NCI-H748 (cell line): ENCODE data around the gene SYT8.

Experiments
- DNase-seq: peaks from one replicate; lab custom pipeline; 2025; ENCODE audit not compliant: unreplicated experiment; lab: John Stamatoyannopoulos, UW

SYT8 gene

DNA sequence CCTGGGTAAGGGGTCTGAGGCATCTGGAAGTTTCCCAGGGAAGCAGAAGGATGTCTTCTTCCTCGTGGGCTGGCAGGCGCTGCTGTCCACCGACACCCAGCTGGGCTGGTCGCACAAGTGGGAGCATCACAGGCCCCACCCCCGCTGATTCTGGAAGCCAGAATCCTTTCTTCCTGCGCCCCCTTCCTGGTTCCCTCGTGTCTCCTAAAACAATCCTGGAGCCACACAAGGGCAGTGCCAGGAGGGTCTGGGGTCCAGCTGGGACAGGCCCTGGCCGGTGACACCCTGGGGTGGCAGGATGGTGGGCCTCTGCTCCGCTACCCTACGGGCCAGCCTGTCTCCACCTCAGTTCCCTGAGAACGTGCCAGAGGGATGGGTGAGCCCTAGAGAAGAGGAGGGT is 22.3 kb downstream of the SYT8 start:
- DNase-seq, result no peak

DNA sequence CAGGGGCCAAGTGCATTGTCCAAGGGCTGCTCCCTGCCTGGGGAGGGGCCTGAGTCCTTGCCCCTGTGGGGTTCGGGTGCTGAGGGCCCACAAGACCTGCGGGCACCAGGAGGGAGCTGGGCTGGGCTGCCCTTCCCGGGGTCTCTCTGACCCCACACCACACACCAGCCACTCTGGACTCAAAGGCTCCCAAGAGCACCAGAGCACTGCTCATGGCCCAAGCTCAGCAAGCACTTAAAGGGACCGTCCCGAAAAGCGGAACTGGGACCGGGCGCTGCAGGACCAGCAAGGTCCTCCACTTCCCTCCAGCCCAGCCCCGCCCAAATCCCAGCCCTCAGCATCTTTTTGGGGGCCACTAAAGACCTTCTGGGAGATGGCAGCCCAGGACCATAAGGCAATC is 23.4 kb downstream of the SYT8 start:
- DNase-seq, result no peak

DNA sequence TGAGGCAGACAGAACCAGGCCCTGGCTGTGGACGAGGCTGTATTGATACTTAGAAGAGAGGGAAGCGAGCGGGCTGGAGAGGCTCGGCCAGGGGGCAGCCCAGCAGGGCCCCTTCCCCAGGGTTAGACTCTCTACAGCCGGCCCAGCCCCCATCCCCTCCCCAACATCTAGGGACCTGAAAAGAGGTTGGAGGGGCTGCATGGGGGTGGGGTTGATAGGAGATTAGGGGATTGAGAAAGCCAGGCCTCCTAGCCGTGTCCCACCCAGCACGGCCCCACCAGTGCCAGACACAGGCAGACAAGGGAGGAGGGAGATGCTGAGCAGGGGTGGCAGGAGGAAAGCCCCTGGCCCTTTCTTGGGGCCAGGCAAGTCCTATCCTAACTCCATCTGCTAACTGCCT is 23.8 kb downstream of the SYT8 start:
- DNase-seq, result no peak

DNA sequence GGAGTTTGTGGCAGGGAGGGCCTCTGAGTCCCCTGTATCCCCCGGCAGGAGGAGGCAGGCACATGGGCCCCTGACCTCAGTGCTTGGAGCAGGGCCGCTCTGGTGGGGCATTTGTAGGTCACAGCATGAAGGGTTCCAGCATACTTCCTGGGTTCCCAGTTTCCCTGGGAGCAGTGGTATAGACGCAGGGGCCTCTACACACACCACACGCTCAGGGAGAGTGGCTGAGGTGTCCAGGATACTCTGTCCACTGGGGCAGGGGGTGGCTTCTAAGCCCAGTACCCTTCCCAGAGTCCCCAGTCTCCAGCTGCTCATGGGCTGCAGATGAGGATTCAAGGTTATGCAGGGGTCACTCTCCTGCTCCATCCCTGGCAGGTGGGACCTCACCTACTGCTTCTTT is 24.2 kb downstream of the SYT8 start:
- no peak for DNase-seq

DNA sequence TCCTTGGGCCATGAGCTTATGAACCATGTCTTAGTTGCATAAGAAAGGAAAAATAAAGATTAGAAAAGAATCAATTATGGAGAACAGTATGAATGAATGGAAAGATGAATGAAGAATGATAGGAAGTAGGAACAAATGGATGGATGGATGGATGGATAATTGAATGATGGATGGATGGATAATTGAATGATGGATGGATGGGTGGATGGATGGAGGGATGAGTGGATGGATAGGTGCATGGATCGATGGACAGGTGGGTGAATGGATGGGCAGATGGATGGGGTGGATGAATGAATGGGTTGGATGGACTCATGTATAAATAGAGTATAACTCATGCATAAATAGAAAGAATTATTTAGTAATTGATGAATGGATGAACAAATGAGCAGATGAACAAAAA is 25.3 kb downstream of the SYT8 start:
- DNase-seq, result no peak

DNA sequence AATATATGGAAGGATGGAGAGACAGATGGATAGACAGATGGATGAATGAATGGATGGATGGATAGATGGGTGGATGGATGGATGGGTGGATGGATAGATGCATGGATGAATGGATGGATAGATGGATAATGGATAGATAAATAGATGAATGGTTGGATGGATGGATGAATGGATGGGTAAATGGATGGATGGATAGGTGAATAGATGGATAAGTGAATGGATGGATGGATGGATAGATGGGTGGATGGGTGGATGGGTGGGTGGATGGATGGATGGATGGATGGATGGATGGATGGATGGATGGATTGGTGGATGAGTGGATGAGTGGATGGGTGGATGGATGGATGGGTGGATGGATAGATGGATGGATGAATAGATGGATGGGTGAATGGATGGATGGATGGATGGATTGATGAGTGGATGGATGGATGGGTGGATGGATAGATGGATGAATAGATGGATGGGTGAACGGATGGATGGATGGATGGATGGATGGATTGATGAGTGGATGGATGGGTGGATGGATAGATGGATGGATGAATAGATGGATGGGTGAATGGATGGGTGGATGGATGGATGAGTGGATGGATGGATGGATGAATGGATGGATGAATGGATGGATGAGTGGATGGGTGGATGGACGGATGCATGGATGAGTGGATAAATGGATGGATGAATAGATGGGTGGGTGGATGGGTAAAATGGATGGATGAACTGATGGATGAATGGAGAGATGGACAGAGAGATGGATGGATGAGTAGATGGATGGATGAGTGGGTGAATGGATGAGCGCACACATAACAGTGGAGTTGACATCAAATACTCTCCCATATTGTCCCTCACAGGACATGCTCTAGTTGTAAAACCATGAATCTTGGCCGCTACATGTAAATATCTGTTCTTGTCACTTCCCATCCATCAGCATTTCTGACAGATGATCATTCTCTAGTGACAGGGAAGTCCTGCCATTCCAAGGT is 26.9 kb downstream of the SYT8 start:
- no peak for DNase-seq

DNA sequence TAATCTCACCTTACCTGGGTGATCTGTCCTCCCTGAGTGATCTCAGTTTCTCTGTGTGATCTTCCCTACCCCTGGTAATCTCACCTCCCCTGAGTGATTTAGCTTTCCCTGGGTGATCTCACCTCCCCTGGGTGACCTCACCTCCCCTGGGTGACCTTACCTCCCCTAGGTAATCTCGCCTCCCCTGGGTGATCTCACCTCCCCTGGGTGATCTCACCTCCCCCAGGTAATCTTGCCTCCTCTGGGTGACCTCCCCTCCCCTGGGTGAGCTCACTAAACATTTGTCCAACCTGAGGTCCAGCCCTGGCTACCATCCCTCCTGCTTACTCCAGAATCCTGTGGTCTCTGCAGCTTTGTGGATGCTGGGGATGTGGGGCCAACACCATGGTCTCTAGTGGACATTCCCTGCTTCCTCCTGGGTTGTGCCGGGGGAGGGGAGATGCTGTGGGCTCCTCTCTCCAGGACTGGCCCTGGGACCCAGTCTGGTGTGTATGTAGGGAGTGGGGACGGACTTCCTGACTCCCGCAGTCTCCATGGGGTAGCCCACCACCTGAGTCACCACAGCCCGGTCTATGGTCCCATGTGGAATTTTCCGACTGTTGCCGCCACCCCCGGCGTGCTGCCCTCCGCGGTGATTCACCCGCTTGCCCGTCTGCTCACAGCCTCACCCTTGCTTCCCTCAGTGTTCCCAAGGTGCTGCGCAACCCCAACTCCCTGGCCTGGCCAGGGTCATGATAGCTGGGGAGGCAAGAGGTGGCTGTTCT is 28.0 kb downstream of the SYT8 start:
- no peak for DNase-seq

DNA sequence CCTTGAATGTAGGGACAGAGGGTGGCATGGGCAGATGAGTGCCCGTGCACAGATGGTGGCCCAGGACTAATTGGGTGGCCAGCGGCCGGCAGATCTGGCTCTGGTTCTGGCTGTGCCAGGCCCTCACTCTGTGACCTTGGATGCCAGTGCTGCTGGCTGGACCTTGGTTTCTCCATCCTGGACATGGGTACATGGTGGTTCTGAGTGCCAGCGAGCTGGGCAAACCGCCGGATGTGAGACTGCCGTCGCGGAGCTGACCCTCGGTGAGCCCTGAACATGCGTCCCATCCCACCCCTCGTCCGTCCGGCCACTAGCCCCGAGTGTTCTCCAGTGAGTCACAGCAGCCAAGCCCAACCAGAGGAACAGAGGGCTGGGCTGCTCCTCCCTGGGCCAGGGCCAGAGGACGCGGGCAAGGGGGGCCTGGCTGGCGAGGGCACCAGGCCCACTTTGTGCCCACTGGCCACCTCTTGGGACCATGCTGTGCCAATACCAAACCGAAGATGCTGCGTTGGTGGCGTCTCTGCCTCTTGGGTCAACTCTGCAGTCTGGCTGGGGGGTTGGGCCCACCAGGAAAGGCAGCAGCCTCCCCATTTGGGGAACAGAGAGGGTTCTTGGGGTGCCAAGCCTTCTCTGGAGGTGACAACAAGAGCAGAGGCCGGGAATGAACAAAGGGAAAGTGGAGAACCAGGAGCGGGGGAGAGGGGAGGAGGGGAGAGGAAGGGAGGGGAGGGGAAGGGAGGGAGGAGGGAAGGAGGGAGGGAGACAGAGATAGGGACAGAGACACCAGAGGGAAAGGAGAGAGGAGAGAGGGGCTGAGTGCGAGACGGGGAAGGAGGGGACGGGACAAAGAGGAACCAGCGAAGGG is 28.8 kb downstream of the SYT8 start:
- DNase-seq, result peak; percentile 80

DNA sequence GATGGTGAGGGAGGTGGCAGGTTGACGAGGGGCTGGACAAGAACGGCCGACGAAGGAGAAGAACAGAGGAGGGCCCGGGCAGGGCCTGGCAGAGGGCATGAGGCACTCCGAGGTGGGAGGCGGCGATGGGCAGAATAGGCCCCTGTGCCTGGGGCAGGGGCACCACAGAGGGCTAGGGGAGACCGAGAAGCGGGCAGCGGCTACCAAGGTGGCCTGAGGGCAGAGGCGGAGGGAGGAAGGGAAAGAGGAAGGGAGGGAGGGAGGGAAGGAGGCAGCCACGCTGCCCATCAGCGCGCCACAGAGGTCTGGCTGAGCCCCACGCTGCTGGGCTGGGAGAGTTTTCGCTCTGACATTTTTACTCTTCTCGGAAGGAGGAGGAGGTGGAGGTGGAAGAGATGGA is 29.4 kb downstream of the SYT8 start:
- DNase-seq, result no peak

DNA sequence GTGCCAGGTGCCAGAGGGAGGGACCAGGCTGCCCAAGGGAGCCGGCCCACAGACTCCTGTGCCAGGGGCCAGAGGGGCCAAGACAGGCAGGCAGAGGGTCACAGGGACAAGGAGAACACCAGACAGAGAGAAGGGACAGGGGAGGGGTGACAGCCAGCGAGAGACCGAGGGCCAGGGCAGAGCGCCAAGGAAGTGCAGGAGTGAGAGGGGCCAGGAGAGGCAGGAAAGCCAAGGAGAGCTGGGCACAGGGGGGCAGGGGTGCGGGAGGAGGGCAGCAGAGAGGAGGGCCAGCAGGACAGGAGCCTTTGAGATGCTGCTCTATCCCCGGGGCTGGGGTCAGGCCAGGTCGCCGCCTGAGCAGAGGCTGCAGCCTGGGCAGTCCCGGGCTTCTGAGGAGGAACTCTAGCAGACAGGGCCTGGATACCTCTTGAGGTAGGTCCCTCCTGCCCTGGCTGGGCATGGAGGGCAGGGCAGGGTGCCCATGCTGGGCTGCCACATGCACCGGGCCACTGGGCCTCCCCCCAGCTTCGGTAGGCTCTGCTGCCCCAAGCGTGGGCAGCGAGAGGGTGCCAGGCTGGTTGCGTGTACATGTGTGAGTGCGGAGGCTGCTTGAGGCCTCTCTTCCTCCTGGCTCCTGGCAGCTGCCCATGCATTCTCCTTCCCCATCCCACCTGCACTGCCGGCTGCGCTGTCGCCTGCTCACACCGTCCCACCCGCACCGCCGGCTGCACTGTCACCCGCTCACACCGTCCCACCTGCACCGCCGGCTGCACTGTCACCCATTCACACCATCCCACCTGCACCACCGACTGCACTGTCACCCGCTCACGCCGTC is 30.3 kb downstream of the SYT8 start:
- no peak for DNase-seq

DNA sequence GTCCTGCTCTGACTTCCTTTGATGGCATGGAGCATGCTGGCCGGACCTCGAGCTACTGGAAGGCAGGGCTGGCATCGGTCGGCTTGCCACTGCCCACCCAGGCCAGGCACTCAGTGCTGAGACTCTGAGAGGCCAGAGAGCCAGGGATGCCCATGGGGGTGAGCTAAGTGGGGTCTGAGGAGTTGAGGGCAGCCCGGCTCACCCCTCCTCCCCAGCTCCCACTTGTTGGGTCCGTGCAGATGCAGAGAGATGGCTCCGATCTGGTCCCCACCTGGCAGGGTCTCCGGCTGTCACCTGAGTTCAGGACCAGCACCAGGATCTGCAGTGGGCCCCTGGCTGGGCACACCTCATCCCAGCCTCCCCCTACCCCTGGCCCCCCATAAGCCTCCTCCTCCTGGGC is 31.4 kb downstream of the SYT8 start:
- no peak for DNase-seq

DNA sequence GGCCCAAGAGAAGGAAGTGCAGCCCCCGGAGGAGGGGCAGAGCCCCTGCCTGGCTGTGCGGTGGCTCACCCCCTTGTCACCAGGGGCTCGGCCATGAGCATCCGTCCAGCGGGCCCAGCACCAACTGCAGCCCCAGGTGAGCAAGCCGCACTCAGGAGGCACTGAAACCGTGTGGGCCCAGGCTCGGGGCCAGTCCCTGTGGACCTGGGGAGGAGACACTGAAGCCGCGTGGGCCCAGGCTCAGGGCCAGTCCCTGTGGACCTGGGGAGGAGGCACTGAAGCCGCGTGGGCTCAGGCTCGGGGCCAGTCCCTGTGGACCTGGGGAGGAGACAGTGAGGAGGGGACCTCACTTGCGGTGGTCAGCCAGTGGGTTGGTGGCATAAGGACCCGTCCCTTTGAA is 32.0 kb downstream of the SYT8 start:
- DNase-seq, result no peak

DNA sequence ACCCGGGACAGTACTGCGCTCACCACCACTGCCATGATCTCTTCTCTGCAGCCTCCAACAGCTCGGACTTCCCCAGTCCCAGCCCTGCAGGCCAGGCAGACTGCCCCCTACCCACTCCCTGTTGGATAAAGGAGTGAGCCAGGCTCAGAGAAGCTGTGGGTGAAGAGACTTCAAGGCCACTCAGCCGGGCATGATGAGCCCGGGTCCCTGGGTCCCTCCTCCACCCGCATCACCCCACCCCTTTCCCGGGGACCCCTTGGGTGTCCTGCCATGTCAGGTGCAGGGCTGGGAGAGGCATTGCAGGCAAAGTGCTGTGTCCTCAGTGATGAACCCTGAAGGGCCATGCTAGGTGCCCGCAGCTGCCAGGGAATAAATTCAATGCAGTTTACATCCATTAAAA is 32.6 kb downstream of the SYT8 start:
- DNase-seq, result no peak

DNA sequence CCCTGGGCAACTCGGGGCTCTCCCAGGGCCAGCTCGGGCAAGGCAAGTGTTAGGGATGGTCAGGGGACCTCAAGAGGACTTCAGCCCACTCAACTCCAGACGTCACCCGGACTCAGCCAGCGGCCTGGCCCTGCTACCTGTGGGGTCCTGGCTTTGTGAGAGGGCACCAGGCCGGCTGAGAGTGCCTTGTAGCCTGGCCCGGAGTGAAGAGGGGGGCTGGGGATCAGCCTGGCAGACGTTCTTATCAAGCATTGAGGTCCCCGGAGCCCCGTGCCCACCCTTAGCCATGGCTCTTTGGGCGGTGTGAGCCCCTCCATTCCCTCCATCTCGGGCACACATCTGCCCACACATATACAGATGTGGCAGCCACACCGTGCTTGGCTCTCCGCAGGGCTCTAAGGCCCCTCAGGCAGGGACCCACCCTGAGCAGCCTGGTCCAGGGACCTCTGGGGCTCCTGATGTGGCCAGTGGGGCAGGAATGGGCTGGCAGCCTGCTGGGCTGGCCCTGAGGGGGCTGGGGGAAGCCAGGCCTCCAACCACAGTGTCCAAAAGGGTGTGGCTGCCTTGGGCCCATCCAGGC is 33.4 kb downstream of the SYT8 start:
- DNase-seq, result no peak

DNA sequence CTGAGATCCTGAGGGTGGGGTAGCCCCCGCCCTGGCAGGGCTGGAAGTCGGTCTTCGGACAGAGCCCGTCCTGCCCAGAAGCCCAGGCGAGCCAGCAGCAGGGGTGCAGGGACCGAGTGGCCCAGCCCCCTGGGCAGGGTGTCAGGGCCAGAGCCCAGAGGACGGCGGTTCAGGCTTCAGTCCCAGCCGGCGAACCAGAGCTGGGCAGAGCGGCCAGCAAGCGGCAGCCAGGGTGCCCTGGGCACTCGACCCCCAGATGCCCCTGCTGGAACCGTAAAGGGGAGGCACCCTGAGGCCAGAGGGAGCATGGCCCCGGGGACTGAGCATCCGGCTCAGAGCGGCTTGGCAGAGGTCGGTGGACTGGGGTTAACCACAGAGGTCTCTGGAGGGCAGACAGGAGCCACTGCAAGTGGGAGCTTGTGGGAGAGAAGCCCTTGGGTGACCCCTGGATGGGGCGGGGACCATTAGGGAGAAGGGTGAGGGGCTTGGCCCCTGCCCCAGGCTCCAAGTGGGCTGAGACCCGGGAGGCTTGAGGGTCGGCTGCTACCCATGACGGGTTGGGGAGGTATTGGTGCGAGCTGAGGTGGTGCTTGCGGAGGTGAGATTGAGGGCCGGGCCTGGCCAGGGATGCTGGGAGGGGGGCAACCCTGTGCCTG is 34.0 kb downstream of the SYT8 start:
- no peak for DNase-seq

DNA sequence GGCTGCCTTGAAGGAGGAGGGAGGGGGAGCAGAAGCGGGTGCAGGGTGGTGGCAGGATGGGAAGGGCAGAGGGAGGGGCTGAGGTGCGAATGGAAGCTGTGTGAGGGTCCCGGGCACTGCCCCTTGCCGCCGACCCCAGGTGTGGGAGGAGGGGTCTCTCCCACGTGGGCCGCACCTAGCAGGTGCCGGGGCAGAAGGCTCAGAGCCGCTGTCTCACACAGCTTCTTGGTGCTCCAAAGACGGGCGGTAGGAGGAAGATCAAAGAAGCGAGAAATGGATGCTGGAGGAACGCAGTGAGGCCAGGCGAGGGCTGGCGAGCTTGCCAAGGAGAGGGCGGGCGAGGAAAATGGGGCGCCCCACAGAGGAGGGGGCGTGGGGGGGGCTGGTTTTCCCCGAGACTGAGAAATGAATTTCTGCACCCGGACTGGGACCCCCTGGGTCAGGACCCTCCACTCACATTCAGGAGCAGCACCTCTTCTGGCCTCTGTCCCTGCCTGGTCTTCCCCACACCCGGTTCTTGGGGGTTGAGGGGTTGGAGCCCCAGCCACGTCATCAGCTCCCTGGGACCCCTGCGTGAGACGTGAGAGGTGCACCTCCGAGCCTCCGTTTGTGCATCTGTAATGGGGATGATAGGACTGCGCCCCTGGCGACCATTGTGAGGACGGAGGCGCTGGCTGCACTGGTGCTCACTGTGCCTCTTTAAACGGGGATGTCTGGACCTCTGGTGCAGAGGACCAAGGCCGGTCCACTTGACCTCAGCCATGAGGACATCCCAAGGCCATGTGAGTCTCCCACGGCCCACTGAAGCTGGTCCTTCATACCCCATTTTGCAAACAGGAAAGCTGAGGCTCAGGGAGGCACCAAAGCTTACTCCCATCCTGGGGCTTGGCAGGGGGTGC is 34.9 kb downstream of the SYT8 start:
- DNase-seq, result no peak

DNA sequence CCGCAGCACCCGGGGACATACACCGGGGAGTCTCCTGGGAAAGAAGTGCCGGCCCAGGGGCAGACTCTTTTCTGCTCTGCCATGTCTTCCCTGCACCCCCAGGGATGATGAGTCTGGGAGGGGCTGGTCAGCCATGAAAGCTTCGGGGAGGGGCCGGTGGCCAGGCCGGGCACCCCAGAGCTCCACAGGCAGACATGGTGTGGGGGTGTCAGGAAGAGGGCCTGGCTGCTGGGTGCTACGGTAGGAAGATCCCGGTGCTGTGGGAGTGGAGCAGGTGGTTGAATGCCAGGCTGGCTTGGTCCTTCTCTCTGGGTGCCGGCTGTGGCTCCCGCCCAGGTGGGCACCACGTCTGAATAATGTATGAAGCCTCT is 35.5 kb downstream of the SYT8 start:
- DNase-seq, result no peak

DNA sequence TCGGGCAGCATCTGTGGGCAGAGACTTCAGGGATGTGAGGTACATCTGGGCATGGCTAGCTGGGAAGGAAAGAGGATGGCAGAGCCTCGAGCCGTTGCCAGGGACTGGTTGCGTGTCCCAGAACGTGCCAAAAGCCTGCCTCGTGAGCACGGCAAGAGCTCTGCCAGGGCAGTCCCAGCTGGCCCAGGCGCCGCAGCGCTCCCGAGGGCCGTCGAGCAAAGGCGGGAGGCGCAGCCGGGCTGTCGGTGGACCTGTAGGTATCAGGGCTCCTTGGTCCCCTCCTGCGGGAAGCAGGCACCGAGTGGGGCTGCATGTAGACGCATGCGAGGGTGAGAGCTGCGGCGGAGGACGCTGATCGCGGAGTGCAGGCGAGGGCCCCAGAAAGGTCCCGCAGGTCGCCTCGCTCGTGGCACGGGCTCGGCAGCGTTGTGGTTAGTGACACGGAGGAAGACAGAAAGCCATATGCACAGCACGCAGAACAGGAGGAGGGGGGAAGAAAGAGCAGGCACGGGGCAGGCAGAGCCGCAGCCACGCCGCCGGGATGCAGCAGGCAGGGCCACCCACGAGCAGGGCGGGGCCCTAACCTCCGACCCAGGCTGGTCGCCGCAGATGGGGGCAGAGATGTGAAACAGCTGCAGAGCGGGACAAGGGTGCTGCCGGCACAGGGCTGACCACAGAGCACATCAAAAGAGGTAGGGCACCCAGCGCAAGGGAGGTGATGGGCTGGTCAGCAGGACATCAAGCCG is 36.1 kb downstream of the SYT8 start:
- DNase-seq, result no peak
